Measurements from ENCODE around the gene PLCD1. TPM values are rescaled to one million over a fixed set of nuclear protein-coding genes. Genes with fewer than 3 reads are reported as not detected.
"Not testable (repeated sequence)": the region's sequence is repeated elsewhere in the genome, so short reads cannot be mapped to it uniquely, and the experiment has no call there.

Gene PLCD1
- total RNA-seq, 2 donors from 2014 or later, result 8.7 to 15.5 TPM

GRCh38 chr3:38059591-38059990, 30.1 kb upstream of the PLCD1 start:
- Histone ChIP-seq H3K9me3 (no peaks in the 10 kb centered on the region), H3K4me1 (no peaks in the 10 kb centered on the region), H3K36me3 (no peaks in the 10 kb centered on the region), H3K27ac (no peak overlapping the region), H3K4me3 (no peak overlapping the region), H3K27me3 (no peaks in the 10 kb centered on the region)
- no peak for DNase-seq (ENCODE audit: low spot score)
- no peak for TF ChIP-seq CTCF (IDR thresholded peaks at IDR 0.05)

- TF ChIP-seq CTCF (IDR thresholded peaks at IDR 0.05), result no peak
- no peak for DNase-seq (ENCODE audit: low spot score)
- Histone ChIP-seq H3K27ac (no peak overlapping the region), H3K4me1 (no peaks in the 10 kb centered on the region), H3K27me3 (no peaks in the 10 kb centered on the region), H3K9me3 (no peaks in the 10 kb centered on the region), H3K36me3 (no peaks in the 10 kb centered on the region), H3K4me3 (no peak overlapping the region)
Observed at GRCh38 chr3:38059148-38059547, 29.7 kb upstream of the PLCD1 start.

GRCh38 chr3:38054499-38055001, 25.1 kb upstream of the PLCD1 start:
- Histone ChIP-seq H3K4me1 (peaks cover 0 to 6% of the 10 kb centered on the region in 2 donors), H3K9me3 (no peaks in the 10 kb centered on the region), H3K4me3 (no peak overlapping the region), H3K27me3 (no peaks in the 10 kb centered on the region), H3K36me3 (no peaks in the 10 kb centered on the region), H3K27ac (no peak overlapping the region)
- no peak for DNase-seq (ENCODE audit: low spot score)
- TF ChIP-seq CTCF (IDR thresholded peaks at IDR 0.05), result no peak

GRCh38 chr3:38053813-38054498, 24.5 kb upstream of the PLCD1 start:
- not testable (repeated sequence) for H3K27me3 ChIP-seq; DNase-seq (ENCODE audit: low spot score); H3K4me1 ChIP-seq; H3K27ac ChIP-seq; H3K36me3 ChIP-seq; H3K4me3 ChIP-seq; H3K9me3 ChIP-seq

GRCh38 chr3:38053286-38053685, 23.8 kb upstream of the PLCD1 start:
- not testable (repeated sequence) for H3K27me3 ChIP-seq; H3K4me3 ChIP-seq; H3K27ac ChIP-seq; H3K36me3 ChIP-seq; DNase-seq (ENCODE audit: low spot score); H3K9me3 ChIP-seq; H3K4me1 ChIP-seq

GRCh38 chr3:38051131-38051530, 21.7 kb upstream of the PLCD1 start:
- no peaks in the 10 kb centered on the region for H3K9me3 ChIP-seq
- TF ChIP-seq CTCF (IDR thresholded peaks at IDR 0.05), result no peak
- H3K4me3 ChIP-seq, result no peak overlapping the region
- H3K4me1 ChIP-seq, result peaks cover 0 to 10% of the 10 kb centered on the region in 2 donors
- no peak overlapping the region for H3K27ac ChIP-seq
- H3K27me3 ChIP-seq, result no peaks in the 10 kb centered on the region
- DNase-seq (ENCODE audit: low spot score), result no peak
- H3K36me3 ChIP-seq, result no peaks in the 10 kb centered on the region
